Caco-2 (cell line): ENCODE measurements around the gene SLIT3. TPM values are rescaled to one million over a fixed set of nuclear protein-coding genes. Genes with fewer than 3 reads are reported as not detected.

ENCODE experiments used
- BruUV-seq: library from RNA; stranded (reverse); fragments of 400-500 nt; replicated peaks from 2 replicates; lab custom pipeline; 2021; lab: Mats Ljungman, UMichigan
- CTCF ChIA-PET: fragments of 300-600 bp; sonication (Branson Sonifier 250); formaldehyde crosslinking; loops from one replicate; lab custom pipeline; 2022; ENCODE audit warnings: antibody characterized with exemption; lab: Charles Lee
- POLR2A ChIA-PET: fragments of 300-600 bp; sonication (Branson Sonifier 250); formaldehyde crosslinking; loops from one replicate; lab custom pipeline; 2022; ENCODE audit warnings: antibody characterized with exemption; lab: Charles Lee
- DNase-seq, 2 experiments: peaks; one replicate each; pipeline versions ENCODE4 v3.0.0 to v3.0.0-alpha.2; 2020 to 2022
- H3K27me3 ChIP-seq: replicated peaks from 2 replicates; pipeline ENCODE4 v1.6.0; 2011; ENCODE audit warnings: low read length; ENCODE audit not compliant: control insufficient read depth, insufficient read depth
- H3K36me3 ChIP-seq: 2 replicates; pipeline ENCODE4 v1.5.1; 2011; ENCODE audit warnings: low read length; ENCODE audit not compliant: control insufficient read depth, insufficient read depth
- H3K4me1 ChIP-seq: fragments of 250-450 bp; sonication (Bioruptor Pico); 2 replicates; pipeline ENCODE4 v1.5.1; 2020; ENCODE audit warnings: mild to moderate bottlenecking
- H3K4me3 ChIP-seq: 2 replicates; pipeline ENCODE4 v1.5.1; 2011; ENCODE audit warnings: low read depth, mild to moderate bottlenecking, control low read depth, low read length
- H3K9me3 ChIP-seq: fragments of 250-450 bp; sonication (Bioruptor Pico); 2 replicates; pipeline ENCODE4 v1.5.1; 2020; ENCODE audit warnings: mild to moderate bottlenecking, moderate library complexity
- H3K27ac Mint-ChIP-seq: one replicate; pipeline ENCODE4 v1.8.0; 2022; ENCODE audit warnings: mixed read lengths; ENCODE audit not compliant: unreplicated experiment
- H3K27me3 Mint-ChIP-seq: one replicate; pipeline ENCODE4 v1.8.0; 2022; ENCODE audit warnings: mixed read lengths; ENCODE audit not compliant: insufficient read depth, unreplicated experiment
- H3K36me3 Mint-ChIP-seq: one replicate; pipeline ENCODE4 v1.8.0; 2022; ENCODE audit warnings: mild to moderate bottlenecking, mixed read lengths; ENCODE audit not compliant: insufficient read depth, unreplicated experiment
- H3K4me1 Mint-ChIP-seq: one replicate; pipeline ENCODE4 v1.8.0; 2022; ENCODE audit warnings: low read depth, mixed read lengths; ENCODE audit not compliant: unreplicated experiment
- H3K4me3 Mint-ChIP-seq: one replicate; pipeline ENCODE4 v1.8.0; 2022; ENCODE audit warnings: mild to moderate bottlenecking, moderate library complexity, mixed read lengths; ENCODE audit not compliant: unreplicated experiment
- H3K9me3 Mint-ChIP-seq: one replicate; pipeline ENCODE4 v1.8.0; 2022; ENCODE audit warnings: mixed read lengths; ENCODE audit not compliant: unreplicated experiment
- CTCF ChIP-seq, 2 experiments: fragments of 200-600 bp in 1 of 2; IDR thresholded peaks; 1 replicate in 1 of 2; 2 replicates in 1 of 2; pipeline versions ENCODE4 v1.5.1 to v1.8.0; 2011 to 2022; ENCODE audit warnings: antibody characterized with exemption in 1 of 2, control low read depth in 1 of 2, inconsistent platforms in 1 of 2, low read depth in 1 of 2, low read length in 1 of 2, mild to moderate bottlenecking in 1 of 2, moderate library complexity in 1 of 2; ENCODE audit not compliant: insufficient read depth in 1 of 2, severe bottlenecking in 1 of 2, unreplicated experiment in 1 of 2
- intact Hi-C: fragments of 100-400 bp; cut with micrococcal nuclease; formaldehyde crosslinking; loops from one replicate; pipeline ENCODE4 v1.10.0; 2022; ENCODE audit not compliant: unreplicated experiment
- total RNA-seq: library from RNA; stranded (reverse); gene quantifications from 2 replicates; pipeline ENCODE4 v1.2.3, GENCODE V29; 2022

SLIT3 gene
- total RNA-seq, 1 experiment from 2014 or later: 2.1 TPM

GRCh38 chr5:169115461-169116124 is 185.3 kb downstream of the SLIT3 start:
- CTCF ChIA-PET: no interaction called here

DNA sequence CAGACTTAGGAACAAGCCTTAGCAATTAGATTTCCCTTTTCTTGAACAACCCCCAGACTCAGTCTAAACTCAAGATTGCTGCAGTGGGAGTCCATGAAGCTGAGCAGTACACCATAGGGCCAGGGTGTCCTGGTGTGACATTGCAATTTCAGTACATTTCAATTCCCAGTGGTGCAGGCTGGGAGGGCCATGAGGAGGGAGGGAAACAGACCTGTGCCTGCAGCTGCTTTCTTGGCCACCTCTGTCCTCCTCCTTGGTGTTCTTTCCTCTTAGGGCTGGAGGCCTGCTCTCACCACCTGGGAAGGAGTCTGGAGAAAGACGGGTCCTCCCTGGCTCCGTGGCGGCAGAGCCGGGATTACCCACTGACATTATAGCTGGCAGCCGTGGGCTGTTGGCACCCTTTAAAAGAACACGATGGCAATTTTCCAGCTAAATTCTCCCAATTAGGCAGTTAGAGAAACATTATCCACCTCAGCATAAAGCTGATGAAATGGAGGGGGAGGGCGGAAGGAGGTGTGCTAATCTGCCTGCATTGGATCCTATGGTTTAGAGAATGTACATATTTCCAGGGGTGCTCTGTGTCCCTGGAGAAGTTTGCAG is 186.4 kb downstream of the SLIT3 start:
- intact Hi-C loops: no loop called here
- no peaks in the 10 kb centered on the region for H3K27me3 Mint-ChIP-seq
- no peak overlapping the region for H3K4me3 Mint-ChIP-seq

More at GRCh38 chr5:169115461-169116124, 185.3 kb downstream of the SLIT3 start:
- POLR2A ChIA-PET: no interaction called here
- Histone ChIP-seq H3K27me3 (no peaks in the 10 kb centered on the region), H3K9me3 (no peaks in the 10 kb centered on the region), H3K4me1 (no peaks in the 10 kb centered on the region), H3K4me3 (no peak overlapping the region), H3K36me3 (no peaks in the 10 kb centered on the region)
- H3K36me3 Mint-ChIP-seq: no peaks in the 10 kb centered on the region
- intact Hi-C loops: loop anchor here (2.0 kb wide), 2 partner anchors 215 to 463 kb away; no protein-coding TSS in a partner anchor
- no peak for TF ChIP-seq CTCF (IDR thresholded peaks at IDR 0.05; ENCODE audit: insufficient read depth in 1 of 2, low read depth in 1 of 2, low read length in 1 of 2, severe bottlenecking in 1 of 2, unreplicated experiment in 1 of 2)
- H3K27me3 Mint-ChIP-seq: no peaks in the 10 kb centered on the region
- H3K9me3 Mint-ChIP-seq: peaks cover 12% of the 10 kb centered on the region
- H3K4me3 Mint-ChIP-seq: no peak overlapping the region
- no peak overlapping the region for H3K27ac Mint-ChIP-seq
- no peaks in the 10 kb centered on the region for H3K4me1 Mint-ChIP-seq
- no peak for DNase-seq
- BruUV-seq: no TSS peak

GRCh38 chr5:169112016-169112415 is 188.9 kb downstream of the SLIT3 start:
- intact Hi-C loops: no loop called here
- no peaks in the 10 kb centered on the region for H3K36me3 ChIP-seq
- Mint-ChIP-seq H3K27ac (no peak overlapping the region), H3K36me3 (no peaks in the 10 kb centered on the region), H3K4me1 (peaks cover 6% of the 10 kb centered on the region), H3K4me3 (no peak overlapping the region), H3K9me3 (peaks cover 12% of the 10 kb centered on the region), H3K27me3 (no peaks in the 10 kb centered on the region)
- BruUV-seq: no TSS peak
- H3K4me1 ChIP-seq: peaks cover 9% of the 10 kb centered on the region
- no peak for TF ChIP-seq CTCF (IDR thresholded peaks at IDR 0.05; ENCODE audit: insufficient read depth in 1 of 2, low read depth in 1 of 2, low read length in 1 of 2, severe bottlenecking in 1 of 2, unreplicated experiment in 1 of 2)
- no peak overlapping the region for H3K4me3 ChIP-seq
- ChIA-PET CTCF (no interaction called here), POLR2A (no interaction called here)
- DNase-seq: no peak
- H3K9me3 ChIP-seq: 0 out of 2 replicates have a peak, but pooled peaks cover 3% of the 10 kb centered on the region
- H3K27me3 ChIP-seq: no peaks in the 10 kb centered on the region

More for the DNA sequence above, 186.4 kb downstream of the SLIT3 start:
- no peaks in the 10 kb centered on the region for H3K4me1 Mint-ChIP-seq
- ChIA-PET POLR2A (no interaction called here), CTCF (no interaction called here)
- Histone ChIP-seq H3K4me1 (no peaks in the 10 kb centered on the region), H3K27me3 (no peaks in the 10 kb centered on the region), H3K36me3 (no peaks in the 10 kb centered on the region), H3K4me3 (no peak overlapping the region), H3K9me3 (no peaks in the 10 kb centered on the region)
- no TSS peak for BruUV-seq
- no peak for TF ChIP-seq CTCF (IDR thresholded peaks at IDR 0.05; ENCODE audit: insufficient read depth in 1 of 2, low read depth in 1 of 2, low read length in 1 of 2, severe bottlenecking in 1 of 2, unreplicated experiment in 1 of 2)
- H3K9me3 Mint-ChIP-seq: peaks cover 12% of the 10 kb centered on the region
- no peaks in the 10 kb centered on the region for H3K36me3 Mint-ChIP-seq
- no peak overlapping the region for H3K27ac Mint-ChIP-seq
- DNase-seq: no peak
